ENCODE data around the gene ACSS2. TPM values are rescaled to one million over a fixed set of nuclear protein-coding genes. Genes with fewer than 3 reads are reported as not detected.

Gene ACSS2
- total RNA-seq, 1 donor from 2014 or later: 53.2 TPM

DNA sequence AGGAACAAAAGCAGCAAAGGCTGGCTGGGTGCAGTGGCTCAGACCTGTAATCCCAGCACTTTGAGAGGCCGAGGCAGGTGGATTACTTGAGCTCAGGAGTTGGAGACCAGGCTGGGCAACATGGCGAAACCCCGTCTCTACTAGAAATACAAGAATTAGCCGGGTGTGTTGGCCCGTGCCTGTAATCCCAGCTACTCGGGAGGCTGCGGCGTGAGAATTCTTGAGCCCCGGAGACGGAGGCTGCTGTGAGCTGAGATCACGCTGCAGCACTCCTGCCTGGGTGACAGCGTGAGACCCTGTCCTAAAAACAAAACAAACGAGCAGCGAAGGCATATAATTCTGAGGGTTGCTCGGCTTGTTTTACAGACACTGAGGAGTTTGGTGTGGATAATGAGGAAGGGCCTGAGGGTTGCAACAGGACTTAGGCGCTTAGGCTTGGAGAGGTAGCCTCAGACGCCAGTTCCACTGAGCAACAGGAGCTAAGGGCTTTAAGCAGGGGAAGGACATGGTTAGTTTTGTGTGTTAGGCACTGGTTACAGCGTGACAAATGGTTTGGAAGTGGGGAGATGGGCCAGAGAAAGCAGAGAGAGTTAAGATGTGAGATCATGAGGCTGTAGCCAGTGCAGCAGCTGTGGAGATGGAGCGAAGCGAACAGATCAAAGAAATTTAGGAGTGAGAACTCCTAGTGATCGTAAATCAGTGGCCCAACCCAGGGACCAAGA, 80.5 kb downstream of the ACSS2 start:
- H3K9me3 Mint-ChIP-seq (ENCODE audit: unreplicated experiment): no peaks in the 10 kb centered on the region
- TF ChIP-seq, protein P1, sequence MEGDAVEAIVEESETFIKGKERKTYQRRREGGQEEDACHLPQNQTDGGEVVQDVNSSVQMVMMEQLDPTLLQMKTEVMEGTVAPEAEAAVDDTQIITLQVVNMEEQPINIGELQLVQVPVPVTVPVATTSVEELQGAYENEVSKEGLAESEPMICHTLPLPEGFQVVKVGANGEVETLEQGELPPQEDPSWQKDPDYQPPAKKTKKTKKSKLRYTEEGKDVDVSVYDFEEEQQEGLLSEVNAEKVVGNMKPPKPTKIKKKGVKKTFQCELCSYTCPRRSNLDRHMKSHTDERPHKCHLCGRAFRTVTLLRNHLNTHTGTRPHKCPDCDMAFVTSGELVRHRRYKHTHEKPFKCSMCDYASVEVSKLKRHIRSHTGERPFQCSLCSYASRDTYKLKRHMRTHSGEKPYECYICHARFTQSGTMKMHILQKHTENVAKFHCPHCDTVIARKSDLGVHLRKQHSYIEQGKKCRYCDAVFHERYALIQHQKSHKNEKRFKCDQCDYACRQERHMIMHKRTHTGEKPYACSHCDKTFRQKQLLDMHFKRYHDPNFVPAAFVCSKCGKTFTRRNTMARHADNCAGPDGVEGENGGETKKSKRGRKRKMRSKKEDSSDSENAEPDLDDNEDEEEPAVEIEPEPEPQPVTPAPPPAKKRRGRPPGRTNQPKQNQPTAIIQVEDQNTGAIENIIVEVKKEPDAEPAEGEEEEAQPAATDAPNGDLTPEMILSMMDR (IDR thresholded peaks at IDR 0.05; ENCODE audit: unreplicated experiment): no peak
- peaks cover 4% of the 10 kb centered on the region for H3K36me3 Mint-ChIP-seq (ENCODE audit: low read depth, unreplicated experiment)
- DNase-seq (ENCODE audit: low spot score): no peak
- peaks cover 7% of the 10 kb centered on the region for H3K27me3 Mint-ChIP-seq (ENCODE audit: unreplicated experiment)
- H3K4me3 Mint-ChIP-seq (ENCODE audit: unreplicated experiment): peak overlapping the region; percentile 95
- peaks cover 27% of the 10 kb centered on the region for H3K4me1 Mint-ChIP-seq (ENCODE audit: unreplicated experiment)
- peak overlapping the region; percentile 13 for H3K27ac Mint-ChIP-seq (ENCODE audit: unreplicated experiment)

DNA sequence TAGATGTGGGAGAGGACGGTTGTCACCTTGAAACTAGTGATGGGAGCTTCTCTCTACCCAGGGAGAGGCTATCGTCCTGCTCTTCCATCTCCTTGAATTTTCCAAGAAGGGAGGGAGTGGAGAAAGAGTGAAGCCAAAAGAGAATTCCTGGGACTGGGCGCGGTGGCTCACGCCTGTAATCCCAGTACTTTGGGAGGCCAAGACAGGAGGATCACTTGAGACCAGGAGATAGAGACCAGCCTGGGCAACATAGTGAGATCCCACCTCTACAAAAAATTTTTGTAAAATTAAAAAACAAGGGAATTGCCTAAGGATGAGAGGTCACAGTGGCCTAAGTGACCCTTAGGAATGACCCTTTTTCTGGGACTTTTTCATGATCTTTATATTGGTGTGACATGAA, 88.1 kb downstream of the ACSS2 start:
- Mint-ChIP-seq H3K27me3 (ENCODE audit: unreplicated experiment) (peaks cover 7% of the 10 kb centered on the region), H3K27ac (ENCODE audit: unreplicated experiment) (no peak overlapping the region), H3K36me3 (ENCODE audit: low read depth, unreplicated experiment) (no peaks in the 10 kb centered on the region), H3K9me3 (ENCODE audit: unreplicated experiment) (no peaks in the 10 kb centered on the region), H3K4me3 (ENCODE audit: unreplicated experiment) (no peak overlapping the region), H3K4me1 (ENCODE audit: unreplicated experiment) (no peaks in the 10 kb centered on the region)
- TF ChIP-seq, protein P1 (IDR thresholded peaks at IDR 0.05; ENCODE audit: unreplicated experiment): no peak
- no peak for DNase-seq (ENCODE audit: low spot score)

DNA sequence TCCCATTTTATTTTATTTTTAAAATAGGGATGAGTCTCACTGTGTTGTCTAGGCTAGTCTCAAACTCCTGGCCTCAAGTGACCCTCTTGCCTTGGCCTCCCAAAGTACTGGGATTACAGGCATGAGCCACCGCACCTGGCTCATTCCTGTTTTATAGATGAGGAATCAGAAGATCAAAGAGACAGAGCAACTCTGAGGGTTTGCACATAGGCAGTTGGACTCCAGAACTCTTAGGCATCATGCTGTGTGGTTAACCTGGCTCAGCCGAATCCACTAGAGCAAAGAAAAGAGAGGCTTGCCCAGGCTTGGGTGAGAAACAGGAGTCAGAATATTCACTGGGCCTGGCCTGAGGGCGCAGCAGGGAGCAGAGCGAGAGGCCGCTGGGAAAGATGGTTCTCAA, 88.6 kb downstream of the ACSS2 start:
- H3K36me3 Mint-ChIP-seq (ENCODE audit: low read depth, unreplicated experiment): no peaks in the 10 kb centered on the region
- no peak overlapping the region for H3K27ac Mint-ChIP-seq (ENCODE audit: unreplicated experiment)
- TF ChIP-seq, protein P1 (IDR thresholded peaks at IDR 0.05; ENCODE audit: unreplicated experiment): no peak

DNA sequence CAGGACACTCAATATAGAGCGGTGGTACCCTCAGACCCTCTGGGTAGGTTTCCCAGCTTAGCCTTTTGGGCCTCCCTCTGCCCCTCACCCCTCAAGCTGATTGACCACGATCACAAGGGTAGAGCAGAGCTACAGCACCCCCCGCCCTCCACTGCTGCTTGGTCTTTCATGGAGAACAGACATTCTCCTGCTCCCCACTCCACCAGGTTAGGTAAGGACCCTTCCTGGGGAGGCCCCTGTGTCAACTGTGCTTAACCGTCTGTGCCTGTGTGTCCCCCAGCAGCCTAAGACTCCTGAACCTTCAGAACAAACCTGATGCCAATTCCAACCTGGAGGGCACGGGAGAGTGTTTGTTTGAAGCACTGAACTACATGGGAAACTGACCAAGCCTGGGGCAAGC, 91.0 kb downstream of the ACSS2 start:
- no peak overlapping the region for H3K27ac Mint-ChIP-seq (ENCODE audit: unreplicated experiment)
- H3K27me3 Mint-ChIP-seq (ENCODE audit: unreplicated experiment): peaks cover 9% of the 10 kb centered on the region
- DNase-seq (ENCODE audit: low spot score): no peak
- TF ChIP-seq, protein P1 (IDR thresholded peaks at IDR 0.05; ENCODE audit: unreplicated experiment): no peak
- no peaks in the 10 kb centered on the region for H3K4me1 Mint-ChIP-seq (ENCODE audit: unreplicated experiment)
- no peaks in the 10 kb centered on the region for H3K9me3 Mint-ChIP-seq (ENCODE audit: unreplicated experiment)
- no peak overlapping the region for H3K4me3 Mint-ChIP-seq (ENCODE audit: unreplicated experiment)
- H3K36me3 Mint-ChIP-seq (ENCODE audit: low read depth, unreplicated experiment): no peaks in the 10 kb centered on the region

More for the DNA sequence above, 88.6 kb downstream of the ACSS2 start:
- Mint-ChIP-seq H3K4me1 (ENCODE audit: unreplicated experiment) (no peaks in the 10 kb centered on the region), H3K4me3 (ENCODE audit: unreplicated experiment) (no peak overlapping the region), H3K9me3 (ENCODE audit: unreplicated experiment) (no peaks in the 10 kb centered on the region), H3K27me3 (ENCODE audit: unreplicated experiment) (peaks cover 6% of the 10 kb centered on the region)
- DNase-seq (ENCODE audit: low spot score): no peak

DNA sequence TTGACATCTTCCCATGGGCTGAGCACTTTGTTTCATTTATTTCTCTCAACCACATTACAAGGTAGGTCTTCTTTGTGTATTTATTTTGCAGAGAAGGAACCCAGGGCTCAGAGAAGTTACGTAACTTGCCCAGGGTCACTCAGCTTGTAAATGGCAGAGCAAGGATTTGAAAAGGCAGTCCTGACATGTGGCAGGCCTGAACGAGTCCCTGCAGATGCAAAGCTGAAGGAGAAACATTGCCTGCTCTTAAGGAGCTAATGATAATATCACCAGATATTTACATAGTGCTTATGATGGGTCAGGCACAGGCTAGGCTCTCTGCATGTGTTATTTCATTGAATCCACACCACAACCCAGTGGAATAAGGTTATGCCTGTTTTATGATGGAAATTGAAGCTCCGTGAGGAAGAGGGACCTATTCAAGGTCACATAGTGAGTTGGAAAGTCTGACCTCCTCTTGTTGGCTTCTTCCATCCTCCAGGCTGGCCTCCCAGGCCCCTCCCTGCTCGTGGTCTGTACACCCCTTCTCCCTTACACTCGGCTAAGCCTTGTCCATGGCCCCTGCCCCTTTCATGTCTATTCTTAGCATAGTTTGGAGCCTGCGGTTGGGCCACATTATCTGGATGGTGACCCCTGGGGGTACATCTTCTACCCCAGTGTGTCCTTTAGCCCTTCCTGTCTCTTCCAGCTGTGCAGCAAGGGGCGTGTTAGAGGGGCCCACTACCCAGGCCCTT, 91.8 kb downstream of the ACSS2 start:
- H3K27ac Mint-ChIP-seq (ENCODE audit: unreplicated experiment): no peak overlapping the region
- TF ChIP-seq, protein P1 (IDR thresholded peaks at IDR 0.05; ENCODE audit: unreplicated experiment): no peak
- no peak for DNase-seq (ENCODE audit: low spot score)

More for the DNA sequence above, 91.8 kb downstream of the ACSS2 start:
- peaks cover 9% of the 10 kb centered on the region for H3K27me3 Mint-ChIP-seq (ENCODE audit: unreplicated experiment)
- H3K36me3 Mint-ChIP-seq (ENCODE audit: low read depth, unreplicated experiment): no peaks in the 10 kb centered on the region
- H3K4me3 Mint-ChIP-seq (ENCODE audit: unreplicated experiment): no peak overlapping the region
- H3K9me3 Mint-ChIP-seq (ENCODE audit: unreplicated experiment): no peaks in the 10 kb centered on the region
- H3K4me1 Mint-ChIP-seq (ENCODE audit: unreplicated experiment): no peaks in the 10 kb centered on the region
